ENCODE measurements around the gene KREMEN1. TPM values are rescaled to one million over a fixed set of nuclear protein-coding genes. Genes with fewer than 3 reads are reported as not detected.

Gene KREMEN1
- total and polyA plus RNA-seq, 9 of the 15 experiments (the other 6 are each of a cell fraction or from before 2014, with no cell fraction given): 0.69 to 11.5 (median 4.3) TPM

- TF ChIP-seq, protein P1, sequence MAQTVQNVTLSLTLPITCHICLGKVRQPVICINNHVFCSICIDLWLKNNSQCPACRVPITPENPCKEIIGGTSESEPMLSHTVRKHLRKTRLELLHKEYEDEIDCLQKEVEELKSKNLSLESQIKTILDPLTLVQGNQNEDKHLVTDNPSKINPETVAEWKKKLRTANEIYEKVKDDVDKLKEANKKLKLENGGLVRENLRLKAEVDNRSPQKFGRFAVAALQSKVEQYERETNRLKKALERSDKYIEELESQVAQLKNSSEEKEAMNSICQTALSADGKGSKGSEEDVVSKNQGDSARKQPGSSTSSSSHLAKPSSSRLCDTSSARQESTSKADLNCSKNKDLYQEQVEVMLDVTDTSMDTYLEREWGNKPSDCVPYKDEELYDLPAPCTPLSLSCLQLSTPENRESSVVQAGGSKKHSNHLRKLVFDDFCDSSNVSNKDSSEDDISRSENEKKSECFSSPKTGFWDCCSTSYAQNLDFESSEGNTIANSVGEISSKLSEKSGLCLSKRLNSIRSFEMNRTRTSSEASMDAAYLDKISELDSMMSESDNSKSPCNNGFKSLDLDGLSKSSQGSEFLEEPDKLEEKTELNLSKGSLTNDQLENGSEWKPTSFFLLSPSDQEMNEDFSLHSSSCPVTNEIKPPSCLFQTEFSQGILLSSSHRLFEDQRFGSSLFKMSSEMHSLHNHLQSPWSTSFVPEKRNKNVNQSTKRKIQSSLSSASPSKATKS (CRISPR knock-in tag; IDR thresholded peaks at IDR 0.05): no peak
- TF ChIP-seq FOXA1 (IDR thresholded peaks at IDR 0.05; ENCODE audit: borderline replicate concordance): no peak
- TF ChIP-seq, protein P2, sequence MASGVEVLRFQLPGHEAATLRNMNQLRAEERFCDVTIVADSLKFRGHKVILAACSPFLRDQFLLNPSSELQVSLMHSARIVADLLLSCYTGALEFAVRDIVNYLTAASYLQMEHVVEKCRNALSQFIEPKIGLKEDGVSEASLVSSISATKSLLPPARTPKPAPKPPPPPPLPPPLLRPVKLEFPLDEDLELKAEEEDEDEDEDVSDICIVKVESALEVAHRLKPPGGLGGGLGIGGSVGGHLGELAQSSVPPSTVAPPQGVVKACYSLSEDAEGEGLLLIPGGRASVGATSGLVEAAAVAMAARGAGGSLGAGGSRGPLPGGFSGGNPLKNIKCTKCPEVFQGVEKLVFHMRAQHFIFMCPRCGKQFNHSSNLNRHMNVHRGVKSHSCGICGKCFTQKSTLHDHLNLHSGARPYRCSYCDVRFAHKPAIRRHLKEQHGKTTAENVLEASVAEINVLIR (CRISPR knock-in tag; IDR thresholded peaks at IDR 0.05): peak; percentile 62; the same call in 1 of the 2 replicates
- no peak for TF ChIP-seq MTA2 (IDR thresholded peaks at IDR 0.05; ENCODE audit: low read depth)
- no peak for TF ChIP-seq ZNF75A (CRISPR knock-in tag; IDR thresholded peaks at IDR 0.05)
- no peak for TF ChIP-seq MED1 (CRISPR knock-in tag; IDR thresholded peaks at IDR 0.05; ENCODE audit: borderline replicate concordance)
- no peak for TF ChIP-seq ZFP91 (CRISPR knock-in tag; IDR thresholded peaks at IDR 0.05)
- TF ChIP-seq, protein P3, sequence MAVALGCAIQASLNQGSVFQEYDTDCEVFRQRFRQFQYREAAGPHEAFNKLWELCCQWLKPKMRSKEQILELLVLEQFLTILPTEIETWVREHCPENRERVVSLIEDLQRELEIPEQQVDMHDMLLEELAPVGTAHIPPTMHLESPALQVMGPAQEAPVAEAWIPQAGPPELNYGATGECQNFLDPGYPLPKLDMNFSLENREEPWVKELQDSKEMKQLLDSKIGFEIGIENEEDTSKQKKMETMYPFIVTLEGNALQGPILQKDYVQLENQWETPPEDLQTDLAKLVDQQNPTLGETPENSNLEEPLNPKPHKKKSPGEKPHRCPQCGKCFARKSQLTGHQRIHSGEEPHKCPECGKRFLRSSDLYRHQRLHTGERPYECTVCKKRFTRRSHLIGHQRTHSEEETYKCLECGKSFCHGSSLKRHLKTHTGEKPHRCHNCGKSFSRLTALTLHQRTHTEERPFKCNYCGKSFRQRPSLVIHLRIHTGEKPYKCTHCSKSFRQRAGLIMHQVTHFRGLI (CRISPR knock-in tag; IDR thresholded peaks at IDR 0.05): peak; percentile 87
- no peak for TF ChIP-seq CREB1 (IDR thresholded peaks at IDR 0.05)
- no peak for TF ChIP-seq CREB1 (CRISPR knock-in tag; IDR thresholded peaks at IDR 0.05)
- TF ChIP-seq ZFP36 (IDR thresholded peaks at IDR 0.05; ENCODE audit: low read depth, low read length, partially characterized antibody): peak; percentile 35
- no peak for TF ChIP-seq GATA2 (CRISPR knock-in tag; IDR thresholded peaks at IDR 0.05)
- peak; percentile 90 for TF ChIP-seq ERF (CRISPR knock-in tag; IDR thresholded peaks at IDR 0.05)
- no peak for TF ChIP-seq ZNF12 (CRISPR knock-in tag; IDR thresholded peaks at IDR 0.05)
- TF ChIP-seq, protein P4, sequence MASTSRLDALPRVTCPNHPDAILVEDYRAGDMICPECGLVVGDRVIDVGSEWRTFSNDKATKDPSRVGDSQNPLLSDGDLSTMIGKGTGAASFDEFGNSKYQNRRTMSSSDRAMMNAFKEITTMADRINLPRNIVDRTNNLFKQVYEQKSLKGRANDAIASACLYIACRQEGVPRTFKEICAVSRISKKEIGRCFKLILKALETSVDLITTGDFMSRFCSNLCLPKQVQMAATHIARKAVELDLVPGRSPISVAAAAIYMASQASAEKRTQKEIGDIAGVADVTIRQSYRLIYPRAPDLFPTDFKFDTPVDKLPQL (IDR thresholded peaks at IDR 0.05; ENCODE audit: extremely low read depth, insufficient read length): peak; percentile 2
- no peak for TF ChIP-seq ZBTB5 (IDR thresholded peaks at IDR 0.05)
- TF ChIP-seq HLTF (IDR thresholded peaks at IDR 0.05): no peak
- TF ChIP-seq ZBTB7A (IDR thresholded peaks at IDR 0.05; ENCODE audit: borderline replicate concordance, control insufficient read depth, low read depth, low read length): no peak
- TF ChIP-seq POLR2B (IDR thresholded peaks at IDR 0.05; ENCODE audit: low read depth, partially characterized antibody): no peak
Measured at GRCh38 chr22:29152954-29153719, 80.3 kb downstream of the KREMEN1 start (continued).
